Panc1 (cell line): ENCODE data around the gene TENM3. TPM values are rescaled to one million over a fixed set of nuclear protein-coding genes. Genes with fewer than 3 reads are reported as not detected.

Experiments used
- ATAC-seq: fragments of 200-7000 bp; cut with Tn5 transposase; 2 replicates; pipeline ENCODE4 v1.9.1; 2020; ENCODE audit warnings: mild to moderate bottlenecking, moderate library complexity
- BruUV-seq: library from RNA; stranded (reverse); fragments of 400-500 nt; replicated peaks from 2 replicates; lab custom pipeline; 2021; lab: Mats Ljungman, UMichigan
- CTCF ChIA-PET: fragments of 300-600 bp; sonication (Branson Sonifier 250); formaldehyde crosslinking; loops from one replicate; lab custom pipeline; 2022; ENCODE audit warnings: antibody characterized with exemption; lab: Charles Lee
- POLR2A ChIA-PET: fragments of 300-600 bp; sonication (Branson Sonifier 250); formaldehyde crosslinking; loops from one replicate; lab custom pipeline; 2022; ENCODE audit warnings: antibody characterized with exemption; lab: Charles Lee
- DNase-seq: peaks from one replicate; pipeline ENCODE4 v3.0.0-alpha.2; 2010; ENCODE audit warnings: low read depth, low spot score
- H3K27ac ChIP-seq: 2 replicates; pipeline ENCODE4 v1.5.1; 2011; ENCODE audit warnings: mild to moderate bottlenecking, low read length, inconsistent platforms
- H3K27me3 ChIP-seq: fragments of 200-500 bp; sonication (Bioruptor generic); 2 replicates; pipeline ENCODE4 v1.6.0; 2014; ENCODE audit warnings: low read length, inconsistent platforms; ENCODE audit not compliant: control insufficient read depth, insufficient read depth
- H3K36me3 ChIP-seq: fragments of 200-500 bp; sonication (Bioruptor generic); 2 replicates; pipeline ENCODE4 v1.5.1; 2014; ENCODE audit warnings: inconsistent platforms, mild to moderate bottlenecking, low read length, moderate library complexity; ENCODE audit not compliant: control insufficient read depth, insufficient read depth
- H3K4me1 ChIP-seq: 2 replicates; pipeline ENCODE4 v1.5.1; 2011; ENCODE audit warnings: inconsistent platforms, mild to moderate bottlenecking, low read length, moderate library complexity; ENCODE audit not compliant: control insufficient read depth, insufficient read depth
- H3K4me3 ChIP-seq, 2 experiments: 2 replicates each; pipeline ENCODE4 v1.5.1; 2011 to 2012; ENCODE audit warnings: low read depth in 2 of 2, low read length in 2 of 2, mild to moderate bottlenecking in 2 of 2, inconsistent platforms in 1 of 2, moderate library complexity in 1 of 2
- H3K9me3 ChIP-seq: fragments of 200-500 bp; sonication (Bioruptor generic); 2 replicates; pipeline ENCODE4 v1.5.1; 2014; ENCODE audit warnings: low read depth, mild to moderate bottlenecking, inconsistent platforms, low read length, moderate library complexity; ENCODE audit not compliant: control insufficient read depth, insufficient read depth
- CTCF ChIP-seq: fragments of 450-650 bp; IDR thresholded peaks from 2 replicates; pipeline ENCODE4 v1.5.1; 2017; ENCODE audit warnings: mild to moderate bottlenecking
- POLR2AphosphoS5 ChIP-seq: IDR thresholded peaks from 2 replicates; pipeline ENCODE4 v1.6.1; 2012; ENCODE audit warnings: mild to moderate bottlenecking, low read depth, low read length, moderate library complexity
- REST ChIP-seq, 2 experiments: IDR thresholded peaks; 2 replicates each; pipeline ENCODE4 v1.6.1; 2011 to 2012; ENCODE audit warnings: low read depth in 2 of 2, control low read depth in 1 of 2, low read length in 1 of 2, mild to moderate bottlenecking in 1 of 2, moderate library complexity in 1 of 2; ENCODE audit not compliant: insufficient read depth in 1 of 2
- SIN3A ChIP-seq: IDR thresholded peaks from 2 replicates; pipeline ENCODE4 v1.6.1; 2012; ENCODE audit warnings: low read depth, mild to moderate bottlenecking, low read length, moderate library complexity, borderline replicate concordance; ENCODE audit not compliant: insufficient read depth
- TCF7L2 ChIP-seq: IDR thresholded peaks from 2 replicates; pipeline ENCODE4 v1.6.1; 2011; ENCODE audit warnings: mild to moderate bottlenecking, low read depth, low read length, inconsistent platforms
- in situ Hi-C: cut with HindIII; loops from 2 replicates; pipeline ENCODE4 v1.10.0; 2016; ENCODE audit warnings: low sequenced_read_pairs, low pct_unique_long_range_greater_than_20kb
- intact Hi-C: fragments of 100-400 bp; cut with micrococcal nuclease; formaldehyde crosslinking; loops from one replicate; pipeline ENCODE4 v1.10.0; 2022; ENCODE audit not compliant: unreplicated experiment
- total RNA-seq: library from RNA; stranded (reverse); gene quantifications from one replicate; pipeline ENCODE4 v1.2.1, GENCODE V29; 2021; ENCODE audit not compliant: unreplicated experiment

Gene TENM3
- total RNA-seq, 1 experiment from 2014 or later = 0.95 TPM

GRCh38 chr4:182264139-182264752 is 21.0 kb downstream of the TENM3 start:
- Histone ChIP-seq H3K27ac (no peak overlapping the region), H3K27me3 (no peaks in the 10 kb centered on the region), H3K4me1 (no peaks in the 10 kb centered on the region), H3K36me3 (no peaks in the 10 kb centered on the region), H3K4me3 (no peak overlapping the region), H3K9me3 (no peaks in the 10 kb centered on the region)
- no peak for ATAC-seq
- TF ChIP-seq SIN3A (no peak), POLR2AphosphoS5 (no peak), TCF7L2 (no peak), REST (IDR thresholded peaks at IDR 0.05; ENCODE audit: insufficient read depth in 1 of 2, low read depth in 2 of 2, low read length in 1 of 2) (no peak), CTCF (no peak)
- CTCF ChIA-PET = no interaction called here
- POLR2A ChIA-PET = no interaction called here
- intact Hi-C loops = no loop called here
- BruUV-seq = no TSS peak
- in situ Hi-C loops = no loop called here
- DNase-seq = no peak

- ATAC-seq (no peak), DNase-seq (no peak)
- no peak overlapping the region for H3K27ac ChIP-seq
- POLR2A ChIA-PET = no interaction called here
- BruUV-seq = no TSS peak
- CTCF ChIA-PET = no interaction called here
- no peaks in the 10 kb centered on the region for H3K9me3 ChIP-seq
- intact Hi-C loops (no loop called here), in situ Hi-C loops (no loop called here)
- H3K4me3 ChIP-seq = no peak overlapping the region
- H3K4me1 ChIP-seq = no peaks in the 10 kb centered on the region
- no peak for TF ChIP-seq CTCF
- TF ChIP-seq SIN3A = no peak
- TF ChIP-seq TCF7L2 = no peak
- no peak for TF ChIP-seq POLR2AphosphoS5
- no peak for TF ChIP-seq REST (IDR thresholded peaks at IDR 0.05; ENCODE audit: insufficient read depth in 1 of 2, low read depth in 2 of 2, low read length in 1 of 2)
- no peaks in the 10 kb centered on the region for H3K27me3 ChIP-seq
- H3K36me3 ChIP-seq = no peaks in the 10 kb centered on the region
Measured at GRCh38 chr4:182265881-182266280, 22.7 kb downstream of the TENM3 start.
